Heart left ventricle (tissue), 16 donors: Measurements from ENCODE around the gene LYST. TPM values are rescaled to one million over a fixed set of nuclear protein-coding genes. Genes with fewer than 3 reads are reported as not detected.
A peak's percentile ranks its signal among the peaks of the same experiment; 100 is the strongest.
"Not testable (repeated sequence)": the region's sequence is repeated elsewhere in the genome, so short reads cannot be mapped to it uniquely, and the experiment has no call there.

Experiments
- ATAC-seq, 4 donors: fragments of 200-7000 bp; cut with Tn5 transposase; one replicate each; pipeline ENCODE4 v1.9.1; 2020 to 2022; ENCODE audit warnings: moderate library complexity in 4 of 4, mild to moderate bottlenecking in 3 of 4, moderate number of reproducible peaks in 1 of 4
- DNase-seq, 5 donors: peaks; one replicate each; pipeline ENCODE4 v3.0.0-alpha.2; 2020
- H3K27ac ChIP-seq, 12 donors: fragments of 200-600 bp; sonication (generic) in 4 of 12; one replicate each; pipeline versions ENCODE4 v1.5.0 to v1.8.0; 2016 to 2022; ENCODE audit warnings: mild to moderate bottlenecking in 2 of 12
- H3K27me3 ChIP-seq, 9 donors: fragments of 200-600 bp; sonication (generic) in 2 of 9; one replicate each; pipeline versions ENCODE4 v1.5.1 to v1.8.0; 2016 to 2022; ENCODE audit warnings: mild to moderate bottlenecking in 3 of 9
- H3K36me3 ChIP-seq, 9 donors: fragments of 200-600 bp; sonication (generic) in 2 of 9; one replicate each; pipeline versions ENCODE4 v1.5.0 to v1.8.0; 2018 to 2022; ENCODE audit warnings: mild to moderate bottlenecking in 2 of 9
- H3K4me1 ChIP-seq, 12 donors: fragments of 200-600 bp; sonication (generic) in 4 of 12; one replicate each; pipeline versions ENCODE4 v1.5.0 to v1.8.0; 2016 to 2022; ENCODE audit warnings: mild to moderate bottlenecking in 3 of 12
- H3K4me3 ChIP-seq, 12 donors: fragments of 200-600 bp; sonication (generic) in 4 of 12; one replicate each; pipeline versions ENCODE4 v1.5.0 to v1.8.0; 2017 to 2022; ENCODE audit warnings: mild to moderate bottlenecking in 9 of 12, moderate library complexity in 4 of 12
- H3K9me3 ChIP-seq, 12 donors: fragments of 200-600 bp; sonication (generic) in 4 of 12; one replicate each; pipeline versions ENCODE4 v1.5.0 to v1.8.0; 2016 to 2022; ENCODE audit warnings: mild to moderate bottlenecking in 1 of 12
- CTCF ChIP-seq, 12 donors: fragments of 200-600 bp; sonication (generic) in 4 of 12; IDR thresholded peaks; one replicate each; pipeline versions ENCODE4 v1.5.0 to v1.8.0; 2018 to 2022; ENCODE audit warnings: antibody characterized with exemption in 12 of 12, mild to moderate bottlenecking in 5 of 12
- POLR2A ChIP-seq, 2 donors: fragments of 450-650 bp; IDR thresholded peaks; one replicate each; pipeline ENCODE4 v1.6.1; 2017; ENCODE audit warnings: antibody characterized with exemption in 2 of 2, mild to moderate bottlenecking in 2 of 2, moderate library complexity in 2 of 2
- WGBS, 4 donors: extraction: QIAGEN DNeasy Blood & Tissue Kit in 2 of 4; methylation state at CpG; one replicate each; pipeline versions ENCODE4 v1.1.5 to v1.1.7; 2013 to 2018; 5-methylcytosine and 5-hydroxymethylcytosine counted together
- intact Hi-C, 10 donors: fragments of 100-400 bp; cut with DNase I; formaldehyde crosslinking; loops; one replicate each; pipeline versions ENCODE4 v1.11.1 to v1.14.2; 2022
- polyA plus RNA-seq, 2 donors: library from polyadenylated mRNA; stranded (reverse); fragments of 200-250 nt; gene quantifications; one replicate each; pipeline ENCODE4 v1.2.3, GENCODE V29; 2013
- total RNA-seq, 9 donors: library from RNA; depleted of rRNA in 2 of 9; stranded (reverse); fragments of >200 nt in 2 of 9; fragmentation: NEBNext Ultra II Directional in 3 of 9; extraction: Animal tissue kit (Norgen Biotek cat#: 25700) in 3 of 9; gene quantifications; one replicate each; pipeline versions ENCODE4 v1.1.0 to v1.2.4, GENCODE V29; 2016 to 2023
- donor health status: ischemic (EF 13 %, LVEDD 7.1; RV severe dilation, severe dysfunction).
- donor health status: healthy with polysubstance abuse.
- donor health status: DM: no; HTN: yes; CAD: no.
- donor health status: DM: no; HTN: no; CAD: no.
- donor health status: ischemic (EF 25% LVEDD 6.9; RV normal size, moderate dysfunction).
- donor health status: ischemic (EF 25% LVEDD 5.7; RV mildly dilated, moderate dysfunction).
- donor health status: healthy.
- donor health status: DM: yes; HTN: yes; CAD: no.
- donor health status: ischemic (EF 35%, LVEDD 5.7; RV mildly dilated, moderate dysfunction).
- donor health status: nonischemic (EF 11% LVEDD 7.7; RV severe dilation, severe dysfunction).
- donor health status: DM: yes; HTN: yes; CAD: no.
- donor health status: PGD.
- donor health status: ischemic (EF 29% LVEDD 5.4; RV normal size, mild dysfunction).
- donor health status: nonischemic (EF 23%, LVEDD 6.1; RV moderate dilation, normal function).

Gene LYST
- total and polyA plus RNA-seq, 11 donors, result 3.4 to 22.5 (median 11.2) TPM

GRCh38 chr1:235642011-235642942 is 224.4 kb downstream of the LYST start:
- DNase-seq (no peak), ATAC-seq (peak in 2 of 4 donors; percentile 15 to 18)
- intact Hi-C loops, result no loop called here
- Histone ChIP-seq H3K9me3 (no peaks in the 10 kb centered on the region), H3K27me3 (peaks cover 3 to 57% (median 22%) of the 10 kb centered on the region in 9 donors), H3K4me1 (peaks cover 0 to 17% (median 0%) of the 10 kb centered on the region in 12 donors), H3K36me3 (no peaks in the 10 kb centered on the region), H3K4me3 (peak overlapping the region in 1 of 12 donors; percentile 44), H3K27ac (no peak overlapping the region)
- TF ChIP-seq CTCF (IDR thresholded peaks at IDR 0.05) (no peak), POLR2A (IDR thresholded peaks at IDR 0.05) (no peak)
- WGBS, 4 donors, result 51 to 65% (median 60%) methylated on average over 47 of the region's 47 CpGs

- intact Hi-C loops, result no loop called here
- TF ChIP-seq POLR2A (IDR thresholded peaks at IDR 0.05) (no peak), CTCF (IDR thresholded peaks at IDR 0.05) (no peak)
- no peak overlapping the region for H3K27ac ChIP-seq
- H3K27me3 ChIP-seq, result peaks cover 1 to 42% (median 9%) of the 10 kb centered on the region in 9 donors
- H3K4me1 ChIP-seq, result peaks cover 0 to 17% (median 0%) of the 10 kb centered on the region in 12 donors
- H3K9me3 ChIP-seq, result no peaks in the 10 kb centered on the region
- ATAC-seq (no peak), DNase-seq (no peak)
- H3K4me3 ChIP-seq, result no peak overlapping the region
- WGBS, 4 donors, result 88 to 95% (median 89%) methylated on average over 9 to 12 of the region's 12 CpGs
- H3K36me3 ChIP-seq, result no peaks in the 10 kb centered on the region
Observed at GRCh38 chr1:235640580-235640979, 226.1 kb downstream of the LYST start.

- WGBS, 4 donors, result 74 to 87% (median 80%) methylated on average over 14 of the region's 14 CpGs
- H3K9me3 ChIP-seq, result no peaks in the 10 kb centered on the region
- H3K27me3 ChIP-seq, result peaks cover 0 to 33% (median 8%) of the 10 kb centered on the region in 9 donors
- TF ChIP-seq CTCF (IDR thresholded peaks at IDR 0.05) (no peak), POLR2A (IDR thresholded peaks at IDR 0.05) (no peak)
- H3K27ac ChIP-seq, result no peak overlapping the region
- peaks cover 0 to 17% (median 0%) of the 10 kb centered on the region in 12 donors for H3K4me1 ChIP-seq
- no peaks in the 10 kb centered on the region for H3K36me3 ChIP-seq
- no peak overlapping the region for H3K4me3 ChIP-seq
- no peak for DNase-seq
- intact Hi-C loops, result no loop called here
- ATAC-seq, result no peak
Observed at GRCh38 chr1:235639226-235640205, 227.2 kb downstream of the LYST start.

GRCh38 chr1:235638612-235639011 is 228.1 kb downstream of the LYST start:
- H3K27ac ChIP-seq, intact Hi-C loops, H3K36me3 ChIP-seq, ATAC-seq, DNase-seq, H3K4me3 ChIP-seq, H3K9me3 ChIP-seq: not testable (repeated sequence)
- 90 to 95% (median 94%) methylated on average over 2 of the region's 2 CpGs for WGBS, 4 donors
- Histone ChIP-seq H3K4me1 (peaks cover 0 to 17% (median 0%) of the 10 kb centered on the region in 12 donors), H3K27me3 (peaks cover 0 to 24% (median 3%) of the 10 kb centered on the region in 9 donors)
